HFFc6 (cell line): ENCODE data around the gene CZIB. TPM values are rescaled to one million over a fixed set of nuclear protein-coding genes. Genes with fewer than 3 reads are reported as not detected.
A peak's percentile ranks its signal among the peaks of the same experiment; 100 is the strongest.

Experiments
- DNase-seq: peaks from one replicate; pipeline ENCODE4 v3.0.0-alpha.2; 2018
- H3K27ac Mint-ChIP-seq: 2 replicates; pipeline ENCODE4 v1.8.0; 2020; ENCODE audit warnings: mild to moderate bottlenecking, mixed read lengths
- H3K27me3 Mint-ChIP-seq: 2 replicates; pipeline ENCODE4 v1.8.0; 2021; ENCODE audit warnings: mild to moderate bottlenecking, moderate library complexity, mixed read lengths; ENCODE audit not compliant: insufficient read depth
- H3K36me3 Mint-ChIP-seq: 2 replicates; pipeline ENCODE4 v1.8.0; 2021; ENCODE audit warnings: low read depth, mixed read lengths
- H3K4me1 Mint-ChIP-seq: 2 replicates; pipeline ENCODE4 v1.8.0; 2020; ENCODE audit warnings: low read depth, mixed read lengths
- H3K4me3 Mint-ChIP-seq: 2 replicates; pipeline ENCODE4 v1.8.0; 2020; ENCODE audit warnings: mild to moderate bottlenecking, moderate library complexity, mixed read lengths
- H3K9me3 Mint-ChIP-seq: 2 replicates; pipeline ENCODE4 v1.8.0; 2020; ENCODE audit warnings: mild to moderate bottlenecking, mixed read lengths
- CTCF ChIP-seq: fragments of 200-600 bp; sonication (generic); IDR thresholded peaks from 2 replicates; pipeline ENCODE4 v1.5.0; 2021; ENCODE audit warnings: antibody characterized with exemption, mild to moderate bottlenecking
- total RNA-seq, 6 experiments: library from RNA; stranded (reverse); fragmentation: NEBNext Ultra II Directional; extraction: Animal tissue kit (Norgen Biotek cat#: 25700); gene quantifications; 2 replicates in 1 of 6; 3 replicates in 5 of 6; pipeline ENCODE4 v1.2.3, GENCODE V29; 2021

CZIB gene
- total RNA-seq, 6 experiments from 2014 or later, result 44.6 to 54.9 (median 49.6) TPM

DNA sequence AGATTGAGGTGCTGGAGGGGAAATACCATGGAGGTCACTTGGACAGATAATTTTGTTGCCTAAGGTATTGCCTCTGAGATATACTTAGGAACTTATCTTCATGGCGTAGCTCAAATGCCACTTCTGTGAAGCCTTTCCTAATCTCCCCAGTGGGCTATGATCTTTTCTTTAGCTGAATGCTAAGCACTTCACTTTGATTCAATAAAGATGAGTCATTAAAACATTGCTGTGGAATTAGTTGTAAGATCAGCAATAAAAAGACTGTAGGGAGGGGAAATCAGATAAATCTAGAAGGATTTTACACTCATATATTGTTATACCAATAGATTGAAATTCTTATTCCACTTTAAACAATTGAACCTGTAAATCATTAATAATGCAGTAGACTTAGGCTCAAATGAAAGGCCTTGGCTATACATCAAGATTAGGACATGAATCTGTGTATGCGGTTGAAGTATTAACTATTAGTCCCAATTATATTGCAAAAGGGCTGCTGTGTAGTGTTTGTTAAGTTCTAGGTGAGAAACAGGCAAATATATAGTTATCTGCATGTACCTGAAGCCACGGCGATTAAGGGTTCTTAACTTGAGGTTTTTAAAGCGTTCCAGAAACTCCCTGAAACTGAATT lies 37.1 kb upstream of the CZIB start:
- no peak for DNase-seq
- H3K4me3 Mint-ChIP-seq, result no peak overlapping the region
- H3K9me3 Mint-ChIP-seq, result no peaks in the 10 kb centered on the region
- no peak for TF ChIP-seq CTCF
- no peaks in the 10 kb centered on the region for H3K27me3 Mint-ChIP-seq
- no peak overlapping the region for H3K27ac Mint-ChIP-seq
- no peaks in the 10 kb centered on the region for H3K36me3 Mint-ChIP-seq
- peaks cover 36% of the 10 kb centered on the region for H3K4me1 Mint-ChIP-seq

GRCh38 chr1:53256511-53257453 lies 36.3 kb upstream of the CZIB start:
- Mint-ChIP-seq H3K4me1 (peaks cover 36% of the 10 kb centered on the region), H3K27me3 (no peaks in the 10 kb centered on the region), H3K9me3 (no peaks in the 10 kb centered on the region), H3K4me3 (no peak overlapping the region), H3K27ac (no peak overlapping the region), H3K36me3 (no peaks in the 10 kb centered on the region)
- no peak for TF ChIP-seq CTCF
- no peak for DNase-seq

DNA sequence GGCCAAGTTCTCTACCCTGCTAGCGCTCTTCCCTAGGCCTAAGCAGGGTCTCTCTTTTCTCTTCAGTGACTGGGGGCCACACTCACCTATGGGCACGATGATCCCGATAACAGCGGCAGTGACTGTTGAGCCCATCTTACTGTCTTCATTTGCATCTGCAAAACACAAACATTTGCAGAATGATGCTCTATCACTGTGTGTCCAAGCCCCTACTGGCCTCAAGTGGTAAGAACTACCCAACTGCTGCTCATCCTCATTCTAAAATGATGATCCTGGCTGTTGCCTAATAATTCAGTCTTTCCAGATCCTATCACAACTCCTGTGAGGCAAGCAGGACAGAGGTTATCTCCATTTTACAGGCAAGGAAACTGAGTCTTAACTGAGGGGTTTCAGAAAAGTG lies 34.6 kb upstream of the CZIB start:
- peak; percentile 64 for TF ChIP-seq CTCF
- Mint-ChIP-seq H3K4me1 (peaks cover 36% of the 10 kb centered on the region), H3K27ac (peak overlapping the region; percentile 97), H3K36me3 (0 out of 2 replicates have a peak, but pooled peaks cover 2% of the 10 kb centered on the region), H3K27me3 (no peaks in the 10 kb centered on the region), H3K4me3 (peak overlapping the region; percentile 6; the same call in 1 of the 2 replicates), H3K9me3 (no peaks in the 10 kb centered on the region)
- peak; percentile 22 for DNase-seq

GRCh38 chr1:53254011-53254640 lies 33.7 kb upstream of the CZIB start:
- DNase-seq, result peak; percentile 71
- no peak for TF ChIP-seq CTCF

DNA sequence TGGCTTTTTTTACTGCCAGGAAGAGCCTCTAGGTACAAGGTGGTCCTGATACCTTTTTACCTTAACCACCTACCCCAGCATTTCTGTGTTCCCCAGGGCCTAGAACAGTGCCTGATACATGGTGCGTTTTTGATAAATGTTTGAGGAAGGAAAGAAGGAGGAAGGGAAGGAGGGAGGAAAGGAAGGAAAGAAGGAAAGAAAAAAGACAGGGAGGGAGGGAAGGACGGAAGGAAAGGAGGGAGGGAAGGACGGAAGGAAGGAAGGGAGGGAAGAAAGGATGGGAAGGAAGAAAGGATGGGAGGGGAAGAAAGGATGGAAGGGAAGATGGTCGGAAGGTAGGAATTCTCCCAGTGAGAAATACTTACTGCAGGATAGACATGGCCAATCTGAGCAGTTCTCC lies 29.9 kb upstream of the CZIB start:
- peaks cover 56% of the 10 kb centered on the region for H3K4me1 Mint-ChIP-seq
- H3K9me3 Mint-ChIP-seq, result no peaks in the 10 kb centered on the region
- no peaks in the 10 kb centered on the region for H3K27me3 Mint-ChIP-seq
- no peak overlapping the region; the same call in 1 of the 2 replicates for H3K27ac Mint-ChIP-seq
- TF ChIP-seq CTCF, result no peak
- H3K4me3 Mint-ChIP-seq, result no peak overlapping the region
- DNase-seq, result no peak
- H3K36me3 Mint-ChIP-seq, result 0 out of 2 replicates have a peak, but pooled peaks cover 8% of the 10 kb centered on the region

More at GRCh38 chr1:53254011-53254640, 33.7 kb upstream of the CZIB start:
- H3K9me3 Mint-ChIP-seq, result no peaks in the 10 kb centered on the region
- H3K4me1 Mint-ChIP-seq, result peaks cover 43% of the 10 kb centered on the region
- H3K4me3 Mint-ChIP-seq, result peak overlapping the region; percentile 33
- no peaks in the 10 kb centered on the region for H3K27me3 Mint-ChIP-seq
- 0 out of 2 replicates have a peak, but pooled peaks cover 8% of the 10 kb centered on the region for H3K36me3 Mint-ChIP-seq
- peak overlapping the region; percentile 97 for H3K27ac Mint-ChIP-seq
